HepG2 (cell line): ENCODE data around the gene BCAN. TPM values are rescaled to one million over a fixed set of nuclear protein-coding genes. Genes with fewer than 3 reads are reported as not detected.

ENCODE experiments used
- BORCS8-MEF2B ChIP-seq: sonication (generic); formaldehyde crosslinking; IDR thresholded peaks from 2 replicates; pipeline ENCODE4 v1.8.0; 2022; ENCODE audit warnings: mild to moderate bottlenecking, missing genetic modification reagents
- FIP1L1 ChIP-seq: fragments of 200-400 bp; formaldehyde crosslinking; IDR thresholded peaks from 2 replicates; pipeline ENCODE4 v1.6.1; 2018; ENCODE audit warnings: low read depth, mild to moderate bottlenecking, low read length, moderate library complexity, borderline replicate concordance; ENCODE audit not compliant: insufficient read depth
- HNF4G ChIP-seq, 2 experiments: sonication (generic) in 1 of 2; formaldehyde crosslinking in 1 of 2; IDR thresholded peaks; 2 replicates each; pipeline versions ENCODE4 v1.4.0 to v1.6.1; 2011 to 2020; ENCODE audit warnings: borderline replicate concordance in 2 of 2, low read depth in 2 of 2, mild to moderate bottlenecking in 2 of 2, low read length in 1 of 2, missing genetic modification reagents in 1 of 2, moderate library complexity in 1 of 2
- ISL2 ChIP-seq: sonication (generic); formaldehyde crosslinking; IDR thresholded peaks from 2 replicates; pipeline ENCODE4 v1.5.0; 2020; ENCODE audit warnings: missing genetic modification reagents
- MBD4 ChIP-seq: IDR thresholded peaks from 2 replicates; pipeline ENCODE4 v1.6.1; 2012; ENCODE audit warnings: low read length, inconsistent platforms, borderline replicate concordance
- MBNL3 ChIP-seq: fragments of 250-450 bp; sonication (Bioruptor Pico); conservative IDR thresholded peaks from 2 replicates; pipeline ENCODE4 v1.8.0; 2022; ENCODE audit warnings: mild to moderate bottlenecking, inconsistent platforms
- NONO ChIP-seq, 2 experiments: fragments of 450-650 bp in 1 of 2; sonication (generic) in 1 of 2; formaldehyde crosslinking in 1 of 2; IDR thresholded peaks in 1 of 2; conservative IDR thresholded peaks in 1 of 2; 2 replicates each; pipeline versions ENCODE4 v1.6.1 to v1.8.0; 2017 to 2022; ENCODE audit warnings: mild to moderate bottlenecking in 1 of 2, missing genetic modification reagents in 1 of 2, moderate library complexity in 1 of 2
- NR2F1 ChIP-seq, 2 experiments: fragments of 450-650 bp in 1 of 2; formaldehyde crosslinking in 1 of 2; IDR thresholded peaks; 2 replicates each; pipeline versions ENCODE4 v1.5.0 to v1.6.1; 2016 to 2020; ENCODE audit warnings: mild to moderate bottlenecking in 1 of 2, missing compliant biosample characterization in 1 of 2, missing genetic modification reagents in 1 of 2, moderate library complexity in 1 of 2
- PHF20 ChIP-seq: sonication (generic); formaldehyde crosslinking; IDR thresholded peaks from 2 replicates; pipeline ENCODE4 v1.5.0; 2020; ENCODE audit warnings: mild to moderate bottlenecking, missing genetic modification reagents
- RFX3 ChIP-seq: IDR thresholded peaks from 2 replicates; pipeline ENCODE4 v1.6.1; 2016; ENCODE audit warnings: missing biosample characterization, missing genetic modification reagents
- TCF7L2 ChIP-seq: IDR thresholded peaks from 2 replicates; pipeline ENCODE4 v1.6.1; 2011; ENCODE audit warnings: mild to moderate bottlenecking, low read depth, low read length, moderate library complexity
- ZBED4 ChIP-seq: sonication (generic); formaldehyde crosslinking; IDR thresholded peaks from 2 replicates; pipeline ENCODE4 v1.4.0; 2020; ENCODE audit warnings: missing genetic modification reagents, borderline replicate concordance
- ZFP41 ChIP-seq: sonication (generic); formaldehyde crosslinking; IDR thresholded peaks from 2 replicates; pipeline ENCODE4 v1.4.0; 2020; ENCODE audit warnings: mild to moderate bottlenecking, missing genetic modification reagents, borderline replicate concordance
- ZNF20 ChIP-seq: sonication (generic); formaldehyde crosslinking; IDR thresholded peaks from 2 replicates; pipeline ENCODE4 v1.4.0; 2020; ENCODE audit warnings: mild to moderate bottlenecking, moderate library complexity, missing genetic modification reagents
- ZNF660 ChIP-seq: sonication (generic); formaldehyde crosslinking; IDR thresholded peaks from 2 replicates; pipeline ENCODE4 v1.5.1; 2020; ENCODE audit warnings: mild to moderate bottlenecking, low read depth, missing genetic modification reagents, borderline replicate concordance
- ZNF883 ChIP-seq: sonication (generic); formaldehyde crosslinking; IDR thresholded peaks from 2 replicates; pipeline ENCODE4 v1.5.1; 2020; ENCODE audit warnings: mild to moderate bottlenecking, missing genetic modification reagents; ENCODE audit errors: not compliant biosample characterization
- polyA plus RNA-seq, 8 experiments: library from polyadenylated mRNA; depleted of rRNA in 3 of 8; stranded (reverse) in 7 of 8; unstranded in 1 of 8; fragments of >200 nt; fragmentation: Illumina TruSeq in 4 of 8; extraction: Trizol in 4 of 8; gene quantifications; 2 replicates each; pipeline versions ENCODE4 v1.2.1 to v1.2.3, GENCODE V29; 2011 to 2016; ENCODE audit warnings: low read depth in 4 of 8, missing spikeins in 1 of 8, mixed read lengths in 1 of 8; ENCODE audit not compliant: insufficient read depth in 1 of 8
- total RNA-seq, 5 experiments: library from RNA; depleted of rRNA; stranded (reverse); fragments of >200 nt; fragmentation: Illumina TruSeq; extraction: Trizol; gene quantifications; 2 replicates each; pipeline ENCODE4 v1.2.3, GENCODE V29; 2016; ENCODE audit warnings: low read depth in 1 of 5
- TF ChIP-seq, protein P1 (sequence below): sonication (generic); formaldehyde crosslinking; IDR thresholded peaks from 2 replicates; pipeline ENCODE4 v1.8.0; 2022; ENCODE audit warnings: low read depth, missing genetic modification reagents
- TF ChIP-seq, protein P2 (sequence below): IDR thresholded peaks from 2 replicates; pipeline ENCODE4 v1.6.1; 2016; ENCODE audit warnings: low read depth, borderline replicate concordance
- TF ChIP-seq, protein P3 (sequence below): sonication (generic); formaldehyde crosslinking; IDR thresholded peaks from 2 replicates; pipeline ENCODE4 v1.5.0; 2020; ENCODE audit warnings: missing genetic modification reagents, mild to moderate bottlenecking, borderline replicate concordance

Gene BCAN
- total and polyA plus RNA-seq, 2 of the 13 experiments (the other 11 are each of a cell fraction or from before 2014, with no cell fraction given), result not detected

- TF ChIP-seq NONO (IDR thresholded peaks at IDR 0.05) (no peak), NONO (CRISPR knock-in tag; conservative IDR thresholded peaks at IDR 0.05) (peak; percentile 89), MBD4 (no peak), MBNL3 (no peak), ZBED4 (peak; percentile 75; the same call in 1 of the 2 replicates), NR2F1 (CRISPR knock-in tag; IDR thresholded peaks at IDR 0.05) (no peak), ZFP41 (CRISPR knock-in tag) (0 out of 2 replicates have a peak, but pooled peaks have one; percentile 21), ZNF883 (CRISPR knock-in tag) (no peak), BORCS8-MEF2B (CRISPR knock-in tag) (peak; percentile 26; the same call in 1 of the 2 replicates), ISL2 (CRISPR knock-in tag) (peak; percentile 53; the same call in 1 of the 2 replicates), TCF7L2 (no peak), ZNF20 (no peak), PHF20 (CRISPR knock-in tag) (no peak), RFX3 (CRISPR knock-in tag) (no peak), ZNF660 (CRISPR knock-in tag) (no peak), FIP1L1 (no peak), HNF4G (IDR thresholded peaks at IDR 0.05; ENCODE audit: borderline replicate concordance, low read depth, low read length) (peak; percentile 6; the same call in 1 of the 2 replicates), HNF4G (CRISPR knock-in tag; IDR thresholded peaks at IDR 0.05; ENCODE audit: borderline replicate concordance, low read depth) (no peak)
- TF ChIP-seq, protein P1, sequence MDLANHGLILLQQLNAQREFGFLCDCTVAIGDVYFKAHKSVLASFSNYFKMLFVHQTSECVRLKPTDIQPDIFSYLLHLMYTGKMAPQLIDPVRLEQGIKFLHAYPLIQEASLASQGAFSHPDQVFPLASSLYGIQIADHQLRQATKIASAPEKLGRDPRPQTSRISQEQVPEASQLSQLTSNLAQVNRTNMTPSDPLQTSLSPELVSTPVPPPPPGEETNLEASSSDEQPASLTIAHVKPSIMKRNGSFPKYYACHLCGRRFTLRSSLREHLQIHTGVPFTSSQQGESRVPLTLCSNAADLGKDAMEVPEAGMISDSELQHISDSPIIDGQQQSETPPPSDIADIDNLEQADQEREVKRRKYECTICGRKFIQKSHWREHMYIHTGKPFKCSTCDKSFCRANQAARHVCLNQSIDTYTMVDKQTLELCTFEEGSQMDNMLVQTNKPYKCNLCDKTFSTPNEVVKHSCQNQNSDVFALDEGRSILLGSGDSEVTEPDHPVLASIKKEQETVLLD (CRISPR knock-in tag), result peak; percentile 62; the same call in 1 of the 2 replicates
- TF ChIP-seq, protein P2, sequence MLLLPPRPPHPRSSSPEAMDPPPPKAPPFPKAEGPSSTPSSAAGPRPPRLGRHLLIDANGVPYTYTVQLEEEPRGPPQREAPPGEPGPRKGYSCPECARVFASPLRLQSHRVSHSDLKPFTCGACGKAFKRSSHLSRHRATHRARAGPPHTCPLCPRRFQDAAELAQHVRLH, result peak; percentile 78; the same call in 1 of the 2 replicates
- TF ChIP-seq, protein P3, sequence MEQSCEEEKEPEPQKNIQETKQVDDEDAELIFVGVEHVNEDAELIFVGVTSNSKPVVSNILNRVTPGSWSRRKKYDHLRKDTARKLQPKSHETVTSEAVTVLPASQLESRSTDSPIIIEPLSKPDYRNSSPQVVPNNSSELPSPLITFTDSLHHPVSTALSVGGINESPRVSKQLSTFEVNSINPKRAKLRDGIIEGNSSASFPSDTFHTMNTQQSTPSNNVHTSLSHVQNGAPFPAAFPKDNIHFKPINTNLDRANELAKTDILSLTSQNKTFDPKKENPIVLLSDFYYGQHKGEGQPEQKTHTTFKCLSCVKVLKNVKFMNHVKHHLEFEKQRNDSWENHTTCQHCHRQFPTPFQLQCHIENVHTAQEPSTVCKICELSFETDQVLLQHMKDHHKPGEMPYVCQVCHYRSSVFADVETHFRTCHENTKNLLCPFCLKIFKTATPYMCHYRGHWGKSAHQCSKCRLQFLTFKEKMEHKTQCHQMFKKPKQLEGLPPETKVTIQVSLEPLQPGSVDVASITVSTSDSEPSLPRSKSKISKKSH (CRISPR knock-in tag), result peak; percentile 9; the same call in 1 of the 2 replicates
These were observed 18.3 kb downstream of the BCAN start (continued) for GRCh38 chr1:156659988-156660751.
